CD4-positive, CD25-positive, alpha-beta regulatory T cell (primary cell): ENCODE data around the gene BEND7. TPM values are rescaled to one million over a fixed set of nuclear protein-coding genes. Genes with fewer than 3 reads are reported as not detected.

ENCODE experiments used
- ATAC-seq, 2 donors: fragments of 150-1000 bp; cut with Tn5 transposase; one replicate each; pipeline ENCODE4 v1.10.0; 2021; ENCODE audit warnings: low read depth in 2 of 2, moderate number of reproducible peaks in 2 of 2, moderate library complexity in 1 of 2
- DNase-seq, 3 donors: peaks; one replicate each; pipeline versions ENCODE4 v3.0.0 to v3.0.0-alpha.2; 2012 to 2022; ENCODE audit warnings: mixed read lengths in 1 of 3
- H3K27ac ChIP-seq: one replicate; pipeline ENCODE4 v1.7.0; 2013; ENCODE audit warnings: mild to moderate bottlenecking, low read length; ENCODE audit not compliant: insufficient read depth, poor library complexity, severe bottlenecking
- H3K27me3 ChIP-seq: one replicate; pipeline ENCODE4 v1.7.0; 2013; ENCODE audit warnings: low read length; ENCODE audit not compliant: control insufficient read depth, insufficient read depth
- H3K36me3 ChIP-seq: one replicate; pipeline ENCODE4 v1.7.0; 2013; ENCODE audit warnings: mild to moderate bottlenecking, low read length, moderate library complexity; ENCODE audit not compliant: control insufficient read depth, insufficient read depth
- H3K4me1 ChIP-seq: 2 replicates; pipeline ENCODE4 v1.7.0; 2013; ENCODE audit warnings: mild to moderate bottlenecking, low read length; ENCODE audit not compliant: insufficient read depth, control insufficient read depth, poor library complexity, severe bottlenecking
- H3K4me3 ChIP-seq: one replicate; pipeline ENCODE4 v1.7.0; 2013; ENCODE audit warnings: low read depth, mild to moderate bottlenecking, low read length, moderate library complexity
- H3K9me3 ChIP-seq, 2 experiments: 1 replicate in 1 of 2; 2 replicates in 1 of 2; pipeline ENCODE4 v1.7.0; 2013; ENCODE audit warnings: low read length in 2 of 2, mild to moderate bottlenecking in 1 of 2, moderate library complexity in 1 of 2; ENCODE audit not compliant: control insufficient read depth in 2 of 2
- H3K27ac Mint-ChIP-seq, 3 donors: one replicate each; pipeline ENCODE4 v1.8.0; 2020 to 2022; ENCODE audit warnings: mild to moderate bottlenecking in 3 of 3, mixed read lengths in 3 of 3, moderate library complexity in 2 of 3
- H3K27me3 Mint-ChIP-seq: one replicate; pipeline ENCODE4 v1.8.0; 2022; ENCODE audit warnings: mild to moderate bottlenecking, mixed read lengths
- H3K36me3 Mint-ChIP-seq: one replicate; pipeline ENCODE4 v1.8.0; 2020; ENCODE audit warnings: mixed read lengths
- H3K4me1 Mint-ChIP-seq, 4 donors: one replicate each; pipeline ENCODE4 v1.8.0; 2020 to 2022; ENCODE audit warnings: mixed read lengths in 4 of 4, mild to moderate bottlenecking in 1 of 4
- H3K4me3 Mint-ChIP-seq, 4 donors: one replicate each; pipeline ENCODE4 v1.8.0; 2020 to 2022; ENCODE audit warnings: mild to moderate bottlenecking in 4 of 4, mixed read lengths in 4 of 4, moderate library complexity in 3 of 4
- H3K9me3 Mint-ChIP-seq, 7 donors: one replicate each; pipeline ENCODE4 v1.8.0; 2020 to 2022; ENCODE audit warnings: mixed read lengths in 7 of 7, mild to moderate bottlenecking in 3 of 7, moderate library complexity in 2 of 7
- polyA plus RNA-seq, 4 donors: library from polyadenylated mRNA; unstranded; fragments of 300-500 nt; fragmentation: Illumina TruSeq; gene quantifications; one replicate each; pipeline ENCODE4 v1.2.3, GENCODE V29; 2021
- total RNA-seq: library from RNA; stranded (reverse); gene quantifications from one replicate; pipeline ENCODE4 v1.2.3, GENCODE V29; 2022

Gene BEND7
- total and polyA plus RNA-seq, 5 donors from 2014 or later = 0.35 TPM; not detected in 4

DNA sequence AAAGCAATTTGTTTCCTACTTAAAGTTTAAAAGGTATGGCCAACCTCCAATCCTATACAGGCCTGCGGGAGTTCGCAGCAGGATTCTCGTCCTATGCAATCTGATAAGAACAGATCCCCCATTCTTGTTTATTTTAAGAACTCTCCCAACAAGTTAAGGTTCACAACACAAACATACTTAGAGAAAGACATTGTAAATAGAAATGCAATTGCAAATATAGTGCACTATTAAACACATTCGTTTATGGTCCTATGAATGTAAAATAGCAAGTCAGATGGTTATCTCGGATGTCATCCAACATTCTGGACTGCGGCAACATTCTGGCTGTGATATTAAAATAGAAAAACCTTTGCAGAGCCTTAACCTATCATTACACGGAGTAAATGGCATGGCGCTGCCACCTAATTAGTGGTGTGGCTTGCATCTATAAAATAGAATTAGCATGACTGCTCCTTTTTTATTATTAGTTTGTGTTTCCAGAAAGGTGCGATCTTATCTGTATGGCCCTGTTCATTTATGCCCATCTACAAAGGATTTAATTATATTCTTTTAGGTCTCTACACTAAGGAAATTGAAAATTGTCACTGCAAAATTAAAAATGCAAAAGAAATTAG lies 37.0 kb downstream of the BEND7 start:
- ATAC-seq = no peak
- H3K9me3 ChIP-seq = no peaks in the 10 kb centered on the region
- H3K4me3 ChIP-seq = no peak overlapping the region
- Mint-ChIP-seq H3K27me3 (peaks cover 13% of the 10 kb centered on the region), H3K36me3 (no peaks in the 10 kb centered on the region), H3K9me3 (peaks cover 0 to 2% (median 0%) of the 10 kb centered on the region in 7 donors), H3K27ac (no peak overlapping the region), H3K4me3 (no peak overlapping the region), H3K4me1 (no peaks in the 10 kb centered on the region)
- no peak for DNase-seq
- H3K36me3 ChIP-seq = no peaks in the 10 kb centered on the region
- H3K27me3 ChIP-seq = peaks cover 3% of the 10 kb centered on the region
- no peaks in the 10 kb centered on the region for H3K4me1 ChIP-seq
- no peak overlapping the region for H3K27ac ChIP-seq

GRCh38 chr10:13490503-13490902 lies 38.3 kb downstream of the BEND7 start:
- H3K27ac ChIP-seq = no peak overlapping the region
- ATAC-seq (no peak), DNase-seq (no peak)
- no peak overlapping the region for H3K4me3 ChIP-seq
- Mint-ChIP-seq H3K4me1 (no peaks in the 10 kb centered on the region), H3K4me3 (peak overlapping the region in 1 of 4 donors; percentile 44), H3K27me3 (peaks cover 13% of the 10 kb centered on the region), H3K36me3 (no peaks in the 10 kb centered on the region), H3K9me3 (peaks cover 0 to 1% (median 0%) of the 10 kb centered on the region in 7 donors), H3K27ac (no peak overlapping the region)
- peaks cover 3% of the 10 kb centered on the region for H3K27me3 ChIP-seq
- no peaks in the 10 kb centered on the region for H3K36me3 ChIP-seq
- no peaks in the 10 kb centered on the region for H3K4me1 ChIP-seq
- no peaks in the 10 kb centered on the region for H3K9me3 ChIP-seq

DNA sequence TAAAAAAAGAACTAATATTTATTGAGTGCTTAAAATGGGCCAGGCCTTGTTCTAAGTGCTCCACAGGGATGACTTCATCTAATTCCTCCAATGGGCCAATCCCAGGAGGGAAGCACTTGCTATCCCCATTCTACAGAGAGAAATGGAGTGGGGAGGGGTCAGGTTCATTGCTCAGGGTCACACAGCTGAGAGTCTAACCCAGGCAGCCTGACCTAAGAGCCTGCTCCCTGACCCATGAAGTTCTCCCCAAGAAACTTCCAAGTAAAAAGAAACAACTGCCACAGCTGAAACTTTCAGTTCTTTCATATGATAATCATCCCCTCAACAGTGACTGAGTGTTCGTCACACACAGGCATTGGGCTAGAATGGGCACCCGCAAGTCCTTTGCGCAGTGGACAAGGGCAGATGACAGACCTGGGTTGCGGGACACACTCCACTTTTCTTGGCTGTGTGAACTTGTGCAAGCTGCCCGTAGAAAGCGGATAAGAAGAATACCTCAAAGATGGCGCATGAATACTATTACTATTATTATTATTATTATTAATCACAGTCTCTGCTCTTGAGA lies 39.7 kb downstream of the BEND7 start:
- H3K27me3 Mint-ChIP-seq = peaks cover 14% of the 10 kb centered on the region
- no peak overlapping the region for H3K4me3 ChIP-seq
- no peak for ATAC-seq
- H3K4me1 Mint-ChIP-seq = peaks cover 0 to 2% (median 0%) of the 10 kb centered on the region in 4 donors
- no peak for DNase-seq
- H3K4me3 Mint-ChIP-seq = no peak overlapping the region
- H3K36me3 ChIP-seq = no peaks in the 10 kb centered on the region
- no peaks in the 10 kb centered on the region for H3K4me1 ChIP-seq
- no peak overlapping the region for H3K27ac ChIP-seq
- H3K27me3 ChIP-seq = peaks cover 7% of the 10 kb centered on the region
- no peaks in the 10 kb centered on the region for H3K36me3 Mint-ChIP-seq
- peaks cover 0 to 1% (median 0%) of the 10 kb centered on the region in 7 donors for H3K9me3 Mint-ChIP-seq
- H3K27ac Mint-ChIP-seq = no peak overlapping the region
- H3K9me3 ChIP-seq = no peaks in the 10 kb centered on the region

DNA sequence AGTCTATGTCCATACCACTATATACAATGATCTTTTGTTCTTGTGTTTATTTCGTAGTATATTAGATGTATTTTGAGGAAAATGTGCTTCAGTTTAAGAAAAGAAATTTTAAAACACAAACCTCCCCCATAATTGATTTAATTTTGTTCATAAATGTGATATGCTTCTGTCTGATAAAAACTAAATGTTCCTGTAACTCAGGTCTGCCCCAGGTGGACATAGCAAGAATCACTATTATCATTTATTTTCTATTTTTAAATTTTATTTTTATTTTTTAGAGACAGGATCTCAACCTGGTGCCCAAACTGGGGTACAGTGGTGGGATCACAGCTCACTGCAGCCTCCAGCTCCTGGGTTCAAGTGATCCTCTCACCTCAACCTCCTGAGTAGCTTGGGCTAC lies 43.2 kb downstream of the BEND7 start:
- Histone ChIP-seq H3K36me3 (no peaks in the 10 kb centered on the region), H3K27ac (no peak overlapping the region), H3K27me3 (peaks cover 13% of the 10 kb centered on the region), H3K4me1 (no peaks in the 10 kb centered on the region), H3K9me3 (no peaks in the 10 kb centered on the region), H3K4me3 (no peak overlapping the region)
- DNase-seq (no peak), ATAC-seq (no peak)
- Mint-ChIP-seq H3K9me3 (peaks cover 0 to 1% (median 0%) of the 10 kb centered on the region in 7 donors), H3K4me3 (no peak overlapping the region), H3K27me3 (peaks cover 38% of the 10 kb centered on the region), H3K4me1 (peaks cover 0 to 4% (median 0%) of the 10 kb centered on the region in 4 donors), H3K36me3 (no peaks in the 10 kb centered on the region), H3K27ac (no peak overlapping the region)

GRCh38 chr10:13483951-13484350 lies 44.9 kb downstream of the BEND7 start:
- peaks cover 10% of the 10 kb centered on the region for H3K27me3 ChIP-seq
- no peak overlapping the region for H3K4me3 ChIP-seq
- H3K9me3 Mint-ChIP-seq = peaks cover 0 to 1% (median 0%) of the 10 kb centered on the region in 7 donors
- H3K4me1 ChIP-seq = no peaks in the 10 kb centered on the region
- H3K9me3 ChIP-seq = no peaks in the 10 kb centered on the region
- no peak overlapping the region for H3K4me3 Mint-ChIP-seq
- peaks cover 38% of the 10 kb centered on the region for H3K27me3 Mint-ChIP-seq
- peak in 1 of 3 donors; percentile 5 for DNase-seq
- ATAC-seq = peak in 1 of 2 donors; percentile 50
- H3K36me3 Mint-ChIP-seq = no peaks in the 10 kb centered on the region
- peak overlapping the region in 1 of 3 donors; percentile 12 for H3K27ac Mint-ChIP-seq
- H3K27ac ChIP-seq = no peak overlapping the region
- H3K4me1 Mint-ChIP-seq = peaks cover 0 to 4% (median 0%) of the 10 kb centered on the region in 4 donors
- no peaks in the 10 kb centered on the region for H3K36me3 ChIP-seq

- H3K36me3 Mint-ChIP-seq = no peaks in the 10 kb centered on the region
- no peaks in the 10 kb centered on the region for H3K4me1 ChIP-seq
- peaks cover 0 to 1% (median 0%) of the 10 kb centered on the region in 7 donors for H3K9me3 Mint-ChIP-seq
- no peaks in the 10 kb centered on the region for H3K36me3 ChIP-seq
- no peak overlapping the region for H3K27ac Mint-ChIP-seq
- ATAC-seq (no peak), DNase-seq (no peak)
- peaks cover 10% of the 10 kb centered on the region for H3K27me3 ChIP-seq
- H3K27me3 Mint-ChIP-seq = peaks cover 38% of the 10 kb centered on the region
- peaks cover 0 to 4% (median 0%) of the 10 kb centered on the region in 4 donors for H3K4me1 Mint-ChIP-seq
- H3K27ac ChIP-seq = no peak overlapping the region
- H3K4me3 Mint-ChIP-seq = no peak overlapping the region
- no peak overlapping the region for H3K4me3 ChIP-seq
- no peaks in the 10 kb centered on the region for H3K9me3 ChIP-seq
These were observed 45.7 kb downstream of the BEND7 start for GRCh38 chr10:13483073-13483472.

DNA sequence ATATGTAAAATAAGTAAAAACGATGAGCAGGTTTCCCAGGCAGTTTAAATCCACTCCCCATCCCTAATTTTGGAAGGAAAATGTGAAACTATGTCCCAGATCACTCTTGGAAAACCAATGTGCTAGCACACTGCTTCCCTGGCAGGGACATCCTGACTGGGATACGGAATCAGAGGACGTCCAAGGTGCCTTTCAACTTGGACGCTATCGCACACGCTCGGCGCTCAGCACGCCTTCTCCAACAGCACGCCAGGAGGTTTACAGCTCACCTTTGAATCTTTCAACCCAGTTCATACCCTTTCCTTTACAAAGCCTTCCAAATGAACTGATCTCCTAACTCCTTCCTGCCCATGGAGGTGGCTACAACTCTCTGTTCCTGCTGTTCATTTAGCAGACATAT lies 47.1 kb downstream of the BEND7 start:
- no peaks in the 10 kb centered on the region for H3K4me1 ChIP-seq

GRCh38 chr10:13475124-13475523 lies 53.7 kb downstream of the BEND7 start:
- no peaks in the 10 kb centered on the region for H3K9me3 ChIP-seq
- no peak overlapping the region for H3K4me3 ChIP-seq
- ATAC-seq (no peak), DNase-seq (no peak)
- no peaks in the 10 kb centered on the region for H3K36me3 Mint-ChIP-seq
- no peaks in the 10 kb centered on the region for H3K9me3 Mint-ChIP-seq
- H3K27me3 ChIP-seq = peaks cover 3% of the 10 kb centered on the region
- no peak overlapping the region for H3K27ac ChIP-seq
- H3K4me1 ChIP-seq = no peaks in the 10 kb centered on the region
- no peaks in the 10 kb centered on the region for H3K36me3 ChIP-seq
- H3K4me1 Mint-ChIP-seq = no peaks in the 10 kb centered on the region
- H3K4me3 Mint-ChIP-seq = no peak overlapping the region
- H3K27me3 Mint-ChIP-seq = peaks cover 6% of the 10 kb centered on the region
- no peak overlapping the region for H3K27ac Mint-ChIP-seq

More for the DNA sequence above, 47.1 kb downstream of the BEND7 start:
- Histone ChIP-seq H3K27me3 (peaks cover 10% of the 10 kb centered on the region), H3K36me3 (no peaks in the 10 kb centered on the region), H3K27ac (no peak overlapping the region), H3K4me3 (no peak overlapping the region), H3K9me3 (no peaks in the 10 kb centered on the region)
- Mint-ChIP-seq H3K36me3 (no peaks in the 10 kb centered on the region), H3K27me3 (peaks cover 40% of the 10 kb centered on the region), H3K27ac (peak overlapping the region in 1 of 3 donors; percentile 34), H3K4me1 (peaks cover 0 to 4% (median 0%) of the 10 kb centered on the region in 4 donors), H3K9me3 (no peaks in the 10 kb centered on the region), H3K4me3 (no peak overlapping the region)
- DNase-seq (no peak), ATAC-seq (no peak)
